Mesodermal cell (in vitro differentiated cells): ENCODE data around the gene LAT. TPM values are rescaled to one million over a fixed set of nuclear protein-coding genes. Genes with fewer than 3 reads are reported as not detected.
"Not testable (repeated sequence)": the region's sequence is repeated elsewhere in the genome, so short reads cannot be mapped to it uniquely, and the experiment has no call there.

Source experiments
- H3K27ac ChIP-seq: 2 replicates; pipeline ENCODE4 v1.7.0; 2013; ENCODE audit warnings: mild to moderate bottlenecking, low read depth, low read length, moderate library complexity; ENCODE audit not compliant: severe bottlenecking
- H3K36me3 ChIP-seq: 2 replicates; pipeline ENCODE4 v1.7.1; 2013; ENCODE audit warnings: mild to moderate bottlenecking, low read length, moderate library complexity; ENCODE audit not compliant: control insufficient read depth, insufficient read depth
- H3K4me1 ChIP-seq: one replicate; pipeline ENCODE4 v1.7.1; 2013; ENCODE audit warnings: mild to moderate bottlenecking, low read length; ENCODE audit not compliant: insufficient read depth, control insufficient read depth, poor library complexity, severe bottlenecking
- H3K4me3 ChIP-seq: 2 replicates; pipeline ENCODE4 v1.7.0; 2013; ENCODE audit warnings: low read length, control low read depth, mild to moderate bottlenecking; ENCODE audit not compliant: insufficient read depth, poor library complexity, severe bottlenecking; ENCODE audit errors: extremely low read depth
- H3K9me3 ChIP-seq: 2 replicates; pipeline ENCODE4 v1.7.1; 2013; ENCODE audit warnings: mild to moderate bottlenecking, low read length, moderate library complexity; ENCODE audit not compliant: control insufficient read depth
- WGBS, 2 experiments: methylation state at CpG; one replicate each; pipeline ENCODE4 v1.1.5; 2013; ENCODE audit warnings: missing lambda C conversion rate in 2 of 2; ENCODE audit not compliant: insufficient coverage in 2 of 2; 5-methylcytosine and 5-hydroxymethylcytosine counted together
- polyA plus RNA-seq, 2 experiments: library from polyadenylated mRNA; stranded (reverse); fragments of 50-300 nt; gene quantifications; one replicate each; pipeline ENCODE4 v1.2.3, GENCODE V29; 2013

LAT gene
- polyA plus RNA-seq (2013, experiment 1 of 2): 2.8 TPM
- 4.2 TPM for polyA plus RNA-seq (2013, experiment 2 of 2)

- 94 to 97% methylated on average over 10 to 21 of the region's 24 CpGs for WGBS, 2 experiments
- H3K27ac ChIP-seq: no peak within 1 kb of the TSS
These were observed at the start of gene LAT for GRCh38 chr16:28984619-28985135. Gene LAT, plus strand, starts transcription at chr16:28985052. Its CDS starts 366 bp downstream, at chr16:28985418.

DNA sequence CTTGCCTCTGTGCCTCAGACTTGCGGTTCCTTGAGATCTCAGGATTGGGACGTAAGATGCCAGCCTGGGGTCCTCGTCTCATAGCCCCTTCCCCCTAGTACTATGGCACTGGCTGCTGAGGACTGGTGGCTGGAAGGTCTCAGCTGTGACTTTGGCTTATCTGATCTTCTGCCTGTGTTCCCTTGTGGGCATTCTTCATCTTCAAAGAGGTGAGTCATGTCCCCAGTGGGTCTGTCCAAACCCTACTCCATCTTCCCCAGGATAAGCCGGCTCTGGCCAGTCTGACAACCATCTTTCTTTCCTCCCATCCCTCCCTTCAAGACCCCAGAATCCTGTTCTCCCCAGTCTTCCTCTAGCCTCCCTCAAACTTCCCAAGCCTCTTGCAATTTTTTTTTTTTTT lies 49.5 kb upstream of the LAT start:
- Histone ChIP-seq H3K4me1 (no peaks in the 10 kb centered on the region), H3K9me3 (no peaks in the 10 kb centered on the region), H3K4me3 (no peak overlapping the region), H3K36me3 (no peaks in the 10 kb centered on the region), H3K27ac (no peak overlapping the region)
- WGBS, 2 experiments: 94 to 100% methylated on average over 3 to 4 of the region's 4 CpGs

More at GRCh38 chr16:28984619-28985135, at the start of gene LAT:
- Histone ChIP-seq H3K4me1 (no peaks in the 10 kb centered on the region), H3K9me3 (no peaks in the 10 kb centered on the region), H3K4me3 (no peak within 1 kb of the TSS), H3K36me3 (peaks cover 64% of the 10 kb centered on the region)

DNA sequence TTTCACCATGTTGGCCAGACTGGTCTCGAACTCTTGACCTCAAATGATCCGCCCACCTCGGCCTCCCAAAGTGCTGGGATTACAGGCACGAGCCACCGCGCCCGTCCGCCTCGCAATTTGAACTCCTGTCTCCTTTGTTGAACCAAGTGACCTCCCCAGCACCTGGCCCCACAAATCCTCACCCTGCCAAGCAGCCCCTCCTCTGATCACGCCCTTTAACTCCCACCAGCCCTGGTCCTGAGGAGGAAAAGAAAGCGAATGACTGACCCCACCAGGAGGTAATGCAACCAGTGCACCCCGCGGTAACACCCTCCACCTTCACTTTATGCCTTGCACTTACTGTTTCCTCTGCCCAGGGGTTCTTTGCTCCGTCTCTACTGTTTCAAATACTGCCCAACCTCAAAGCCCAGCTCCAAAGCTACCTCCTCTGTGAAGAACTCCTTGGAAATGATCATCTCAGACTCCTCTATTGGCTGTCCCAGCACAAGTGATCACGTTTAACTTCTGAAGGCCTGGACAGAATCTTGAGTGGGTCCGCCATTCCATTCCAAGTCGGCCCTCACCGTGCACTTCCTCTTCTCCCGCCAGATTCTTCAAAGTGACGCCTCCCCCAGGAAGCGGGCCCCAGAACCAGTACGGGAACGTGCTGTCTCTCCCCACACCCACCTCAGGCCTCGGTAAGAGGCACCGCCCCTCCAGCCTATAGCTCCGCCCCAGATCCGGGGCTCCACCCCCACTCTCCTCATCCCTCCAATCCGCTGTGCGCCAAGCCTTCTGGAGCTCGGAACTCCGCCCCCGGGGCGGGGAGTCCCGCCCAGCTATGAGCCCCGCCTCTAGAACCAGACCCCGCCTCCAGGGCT lies 48.7 kb upstream of the LAT start:
- no peaks in the 10 kb centered on the region for H3K9me3 ChIP-seq

DNA sequence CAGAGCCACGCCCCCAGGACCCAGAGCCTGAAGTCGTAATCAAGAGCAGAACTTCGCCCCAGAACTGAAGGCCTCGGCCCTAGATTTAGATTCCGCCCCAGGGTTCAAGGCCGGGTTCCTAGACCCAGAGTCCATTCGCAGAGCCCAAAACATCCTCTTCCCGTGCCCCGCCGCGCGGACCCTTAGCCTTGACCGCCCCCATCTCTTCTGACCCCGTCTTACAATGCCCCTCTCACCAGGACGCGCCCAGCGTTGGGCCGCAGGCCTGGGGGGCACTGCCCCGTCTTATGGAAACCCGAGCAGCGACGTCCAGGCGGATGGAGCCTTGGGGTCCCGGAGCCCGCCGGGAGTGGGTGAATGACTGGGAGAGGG lies 48.1 kb upstream of the LAT start:
- Histone ChIP-seq H3K4me3 (no peak overlapping the region), H3K9me3 (no peaks in the 10 kb centered on the region), H3K4me1 (no peaks in the 10 kb centered on the region), H3K36me3 (no peaks in the 10 kb centered on the region), H3K27ac (no peak overlapping the region)
- WGBS, 2 experiments: 92 to 96% methylated on average over 14 to 26 of the region's 26 CpGs

More for the DNA sequence above, 48.7 kb upstream of the LAT start:
- no peaks in the 10 kb centered on the region for H3K4me1 ChIP-seq
- no peak overlapping the region for H3K27ac ChIP-seq
- no peak overlapping the region for H3K4me3 ChIP-seq
- no peaks in the 10 kb centered on the region for H3K36me3 ChIP-seq
- WGBS, 2 experiments: 88 to 89% methylated on average over 30 to 35 of the region's 36 CpGs

- Histone ChIP-seq H3K36me3 (no peaks in the 10 kb centered on the region), H3K9me3 (no peaks in the 10 kb centered on the region), H3K27ac (no peak overlapping the region), H3K4me3 (no peak overlapping the region), H3K4me1 (no peaks in the 10 kb centered on the region)
- WGBS, 2 experiments: 84 to 89% methylated on average over 7 to 9 of the region's 14 CpGs
These were observed 47.5 kb upstream of the LAT start for GRCh38 chr16:28937222-28937876.

GRCh38 chr16:28938721-28939120 lies 46.1 kb upstream of the LAT start:
- Histone ChIP-seq H3K4me3 (no peak overlapping the region), H3K36me3 (no peaks in the 10 kb centered on the region), H3K27ac (no peak overlapping the region), H3K4me1 (no peaks in the 10 kb centered on the region), H3K9me3 (no peaks in the 10 kb centered on the region)
- 77 to 97% methylated on average over 3 to 7 of the region's 7 CpGs for WGBS, 2 experiments

- H3K27ac ChIP-seq, H3K9me3 ChIP-seq, H3K4me1 ChIP-seq, H3K4me3 ChIP-seq, H3K36me3 ChIP-seq: not testable (repeated sequence)
- 86 to 91% methylated on average over 4 to 7 of the region's 7 CpGs for WGBS, 2 experiments
These were observed 45.0 kb upstream of the LAT start for GRCh38 chr16:28939825-28940224.

DNA sequence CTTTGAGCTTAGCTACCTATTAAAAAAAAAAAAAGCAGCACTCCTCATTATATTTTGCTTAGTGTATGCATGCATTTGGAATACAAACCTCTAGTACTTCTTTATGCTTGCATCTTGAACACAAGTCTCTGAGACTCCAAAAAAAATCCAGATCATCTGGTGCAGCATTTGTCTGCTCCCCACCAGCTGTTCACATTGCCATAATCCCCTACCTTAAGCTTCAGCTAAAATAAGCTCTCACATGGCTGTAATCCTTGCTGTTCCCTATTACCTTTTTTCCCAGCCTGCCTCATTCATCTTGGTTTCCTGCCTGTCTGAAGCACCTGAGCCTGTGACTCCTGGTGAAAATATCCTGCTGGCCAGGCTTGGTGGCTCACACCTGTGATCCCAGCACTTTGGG lies 41.6 kb upstream of the LAT start:
- Histone ChIP-seq H3K4me1 (no peaks in the 10 kb centered on the region), H3K4me3 (no peak overlapping the region)

DNA sequence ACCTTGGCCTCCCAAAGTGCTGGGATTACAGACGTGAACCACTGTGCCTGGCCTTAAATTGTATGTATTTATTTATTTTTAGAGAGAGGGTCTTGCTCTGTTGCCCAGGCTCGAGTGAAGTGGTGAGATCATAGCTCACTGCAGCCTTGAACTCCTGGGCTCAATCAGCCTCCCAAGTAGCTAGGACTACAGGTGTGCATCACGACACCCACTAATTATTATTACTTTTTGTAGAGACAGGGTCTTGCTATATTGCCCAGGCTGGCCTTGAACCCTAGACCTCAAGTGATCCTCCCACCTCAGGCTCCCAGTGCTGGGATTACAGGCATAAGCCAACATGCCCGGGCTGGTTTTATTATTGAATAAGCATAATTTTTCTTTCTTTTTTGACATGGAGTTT lies 38.2 kb upstream of the LAT start:
- Histone ChIP-seq H3K27ac (no peak overlapping the region), H3K36me3 (no peaks in the 10 kb centered on the region), H3K4me3 (no peak overlapping the region), H3K4me1 (no peaks in the 10 kb centered on the region), H3K9me3 (no peaks in the 10 kb centered on the region)
- WGBS, 2 experiments: 83 to 86% methylated on average over 2 of the region's 4 CpGs

More for the DNA sequence above, 41.6 kb upstream of the LAT start:
- Histone ChIP-seq H3K9me3 (no peaks in the 10 kb centered on the region), H3K27ac (no peak overlapping the region), H3K36me3 (no peaks in the 10 kb centered on the region)

DNA sequence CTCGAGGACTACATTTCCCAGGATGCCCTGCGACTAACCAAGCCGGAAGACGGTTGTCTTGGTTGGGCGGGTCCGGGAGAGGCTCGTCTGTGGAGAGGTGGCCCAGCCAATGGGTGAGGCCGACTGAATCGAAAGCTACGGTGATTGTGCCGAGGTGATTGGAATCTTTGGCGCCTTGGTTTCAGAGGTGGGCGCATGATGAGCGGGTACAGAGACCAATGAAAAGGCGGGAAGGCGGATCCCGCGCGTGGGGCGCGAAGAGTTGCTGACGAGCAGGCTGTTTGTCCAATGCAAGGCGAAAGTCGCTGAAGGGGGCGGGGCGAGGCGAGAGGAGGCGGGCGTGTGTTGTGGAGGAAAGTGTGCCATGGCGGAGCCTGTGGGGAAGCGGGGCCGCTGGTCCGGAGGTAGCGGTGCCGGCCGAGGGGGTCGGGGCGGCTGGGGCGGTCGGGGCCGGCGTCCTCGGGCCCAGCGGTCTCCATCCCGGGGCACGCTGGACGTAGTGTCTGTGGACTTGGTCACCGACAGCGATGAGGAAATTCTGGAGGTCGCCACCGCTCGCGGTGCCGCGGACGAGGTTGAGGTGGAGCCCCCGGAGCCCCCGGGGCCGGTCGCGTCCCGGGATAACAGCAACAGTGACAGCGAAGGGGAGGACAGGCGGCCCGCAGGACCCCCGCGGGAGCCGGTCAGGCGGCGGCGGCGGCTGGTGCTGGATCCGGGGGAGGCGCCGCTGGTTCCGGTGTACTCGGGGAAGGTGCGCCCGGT lies 34.0 kb upstream of the LAT start, which contains the start of gene NFATC2IP:
Gene NFATC2IP (plus strand): TSS at position 290 of the 762 bp plus-strand sequence. CDS start 75 bp downstream, at position 365.
- Histone ChIP-seq H3K4me3 (peak within 1 kb of the TSS; percentile 96), H3K36me3 (peaks cover 39% of the 10 kb centered on the region), H3K9me3 (no peaks in the 10 kb centered on the region), H3K4me1 (no peaks in the 10 kb centered on the region), H3K27ac (peak within 1 kb of the TSS; percentile 67)
- WGBS, 2 experiments: 1% methylated on average over 60 to 71 of the region's 79 CpGs
